GM12874 (cell line): ENCODE measurements around the gene ARMC9.
A peak's percentile ranks its signal among the peaks of the same experiment; 100 is the strongest.

ENCODE experiments used
- TF ChIP-seq, protein P1 (sequence below): IDR thresholded peaks from 2 replicates; pipeline ENCODE4 v1.5.1; 2011; ENCODE audit warnings: low read depth, mild to moderate bottlenecking, control low read depth, low read length, moderate library complexity; ENCODE audit not compliant: insufficient read depth

Gene ARMC9

DNA sequence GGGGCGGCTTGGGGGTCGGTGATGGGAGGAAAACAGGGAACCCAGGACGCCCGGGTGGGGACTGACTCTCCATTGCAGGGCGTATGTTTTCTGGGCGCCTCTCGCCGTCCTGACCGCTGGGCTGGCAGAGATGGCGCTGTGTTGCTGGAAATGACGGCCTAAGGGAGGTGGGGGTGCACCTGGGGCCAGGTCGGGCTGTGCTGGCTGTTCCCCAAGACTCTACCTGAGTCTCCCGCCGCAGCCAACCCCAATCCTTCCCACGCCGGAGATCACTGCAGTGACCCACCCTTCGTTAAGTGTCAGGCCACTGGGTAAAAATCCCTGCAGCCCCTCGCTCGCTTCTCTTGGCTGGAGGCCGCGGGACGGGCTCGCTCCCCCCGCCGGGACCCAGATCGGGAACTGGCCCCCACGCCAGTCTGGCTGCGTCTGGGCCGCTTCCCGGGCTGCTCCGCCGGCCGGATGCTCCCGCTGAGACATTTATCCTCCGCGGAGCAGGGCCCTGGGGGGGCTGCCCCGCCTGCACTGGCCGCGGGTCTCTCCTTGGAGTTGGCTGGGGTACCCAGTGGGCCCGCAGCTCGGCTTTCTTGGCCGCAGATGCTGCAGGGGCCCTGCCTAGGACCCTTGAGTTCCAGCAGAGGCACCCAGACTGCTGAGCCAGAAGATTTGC, 7.8 kb upstream of the ARMC9 start:
- TF ChIP-seq, protein P1, sequence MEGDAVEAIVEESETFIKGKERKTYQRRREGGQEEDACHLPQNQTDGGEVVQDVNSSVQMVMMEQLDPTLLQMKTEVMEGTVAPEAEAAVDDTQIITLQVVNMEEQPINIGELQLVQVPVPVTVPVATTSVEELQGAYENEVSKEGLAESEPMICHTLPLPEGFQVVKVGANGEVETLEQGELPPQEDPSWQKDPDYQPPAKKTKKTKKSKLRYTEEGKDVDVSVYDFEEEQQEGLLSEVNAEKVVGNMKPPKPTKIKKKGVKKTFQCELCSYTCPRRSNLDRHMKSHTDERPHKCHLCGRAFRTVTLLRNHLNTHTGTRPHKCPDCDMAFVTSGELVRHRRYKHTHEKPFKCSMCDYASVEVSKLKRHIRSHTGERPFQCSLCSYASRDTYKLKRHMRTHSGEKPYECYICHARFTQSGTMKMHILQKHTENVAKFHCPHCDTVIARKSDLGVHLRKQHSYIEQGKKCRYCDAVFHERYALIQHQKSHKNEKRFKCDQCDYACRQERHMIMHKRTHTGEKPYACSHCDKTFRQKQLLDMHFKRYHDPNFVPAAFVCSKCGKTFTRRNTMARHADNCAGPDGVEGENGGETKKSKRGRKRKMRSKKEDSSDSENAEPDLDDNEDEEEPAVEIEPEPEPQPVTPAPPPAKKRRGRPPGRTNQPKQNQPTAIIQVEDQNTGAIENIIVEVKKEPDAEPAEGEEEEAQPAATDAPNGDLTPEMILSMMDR: no peak

DNA sequence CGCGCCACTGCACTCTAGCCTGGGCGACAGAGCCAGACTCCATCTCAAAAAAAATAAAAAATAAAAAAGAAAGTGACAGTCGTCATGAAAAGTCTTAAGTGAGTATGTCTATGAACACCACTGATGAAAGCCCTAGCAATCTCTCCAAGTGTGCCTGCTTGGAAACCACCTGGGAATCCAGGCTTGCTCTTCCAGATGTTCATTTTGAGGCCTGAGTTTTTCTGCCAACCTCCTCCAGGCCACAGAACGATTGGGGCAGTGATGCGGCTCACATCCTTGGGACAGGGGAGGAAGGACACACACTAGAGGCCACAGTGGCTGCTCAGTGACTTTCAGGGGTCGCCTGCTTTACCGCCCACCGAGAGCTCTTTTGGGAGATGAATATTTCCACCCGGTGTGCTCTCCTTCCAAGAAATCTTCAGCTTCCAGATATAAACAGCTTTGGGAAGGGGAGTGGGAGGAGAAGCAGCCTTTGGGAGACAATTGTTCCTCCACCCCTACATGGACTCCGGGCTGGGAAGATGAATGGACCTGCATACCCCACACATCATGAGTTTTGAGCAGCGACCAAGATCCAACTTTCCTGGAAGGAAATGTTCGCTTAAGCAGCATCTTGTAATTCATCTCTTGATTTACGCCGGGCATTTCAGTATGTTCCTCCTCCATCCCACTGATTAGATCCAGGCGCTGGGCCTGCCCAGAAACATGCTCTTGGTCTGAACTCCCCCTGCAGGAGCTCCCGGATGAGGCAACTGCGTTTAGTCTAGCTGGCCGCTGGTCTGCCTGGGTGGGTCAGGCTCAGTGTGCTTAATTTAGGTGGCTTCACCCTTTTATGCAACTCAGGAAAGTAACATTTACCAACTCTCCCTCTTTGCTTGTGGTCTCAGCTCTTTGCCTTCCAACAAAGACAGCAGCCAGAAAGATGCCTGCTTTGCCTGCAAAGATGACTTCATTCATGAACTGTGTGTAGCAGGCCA, 6.2 kb upstream of the ARMC9 start:
- TF ChIP-seq, protein P1: 0 out of 2 replicates have a peak, but pooled peaks have one; percentile 3

- TF ChIP-seq, protein P1: no peak
Observed at GRCh38 chr2:231193216-231193615, 5.2 kb upstream of the ARMC9 start.

- TF ChIP-seq, protein P1: no peak
Observed at GRCh38 chr2:231196592-231196991, 1.8 kb upstream of the ARMC9 start.

DNA sequence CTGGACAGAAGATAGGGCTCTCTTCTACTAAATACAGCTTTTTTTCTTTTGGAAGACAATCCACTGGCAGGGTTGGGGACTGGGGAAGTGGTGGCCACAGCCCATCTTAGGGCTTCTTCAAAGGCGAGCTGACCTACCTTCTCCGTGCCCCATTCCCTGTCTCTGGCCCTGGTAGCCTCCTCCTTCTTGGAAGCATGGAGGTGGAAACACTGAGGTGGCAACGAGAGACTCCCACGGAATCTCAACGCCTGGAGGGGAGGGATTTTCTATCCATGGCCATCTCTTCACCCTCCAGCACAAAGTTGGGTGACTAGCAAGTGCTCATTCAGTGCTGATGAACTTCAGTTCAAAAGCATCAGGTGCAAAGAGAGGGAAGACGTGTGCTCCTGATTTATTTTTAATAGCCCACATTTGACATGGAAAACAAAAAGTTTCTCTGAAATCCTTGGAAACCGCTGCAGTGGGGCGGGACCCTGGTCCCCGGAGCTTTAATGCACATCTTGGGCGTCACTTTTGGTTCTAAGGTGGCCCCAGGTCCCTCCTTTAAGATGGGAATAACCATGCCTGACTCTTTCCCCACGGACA, 633 bp upstream of the ARMC9 start:
- TF ChIP-seq, protein P1: no peak

DNA sequence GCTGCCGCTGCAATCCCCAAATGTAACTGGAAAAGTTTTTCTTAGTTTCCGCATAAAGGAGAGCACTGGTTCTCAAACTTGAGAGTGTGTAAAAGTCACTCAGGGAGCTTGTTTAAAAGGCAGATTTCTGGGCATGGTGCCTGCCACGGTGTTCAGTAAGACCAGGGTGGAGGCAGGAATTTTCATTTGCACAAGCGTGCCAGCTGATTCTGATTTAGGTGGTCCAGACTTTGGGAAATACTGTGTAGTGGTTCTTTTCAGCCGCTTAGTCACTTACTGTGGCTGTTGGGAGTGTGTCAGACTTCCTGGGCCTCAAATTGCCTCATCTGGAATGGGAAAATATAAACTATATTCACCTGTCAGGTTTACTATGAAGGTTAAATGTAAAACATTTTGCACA, 788 bp downstream of the ARMC9 start:
- TF ChIP-seq, protein P1: no peak

GRCh38 chr2:231200805-231201474, 2.5 kb downstream of the ARMC9 start:
- TF ChIP-seq, protein P1: no peak
